K562 (cell line): ENCODE measurements around the gene CSPG5. TPM values are rescaled to one million over a fixed set of nuclear protein-coding genes. Genes with fewer than 3 reads are reported as not detected.

Experiments used
- ATAC-seq: fragments of 200-7000 bp; cut with Tn5 transposase; 3 replicates; pipeline ENCODE4 v1.9.1; 2020; ENCODE audit warnings: moderate library complexity
- BruUV-seq: library from RNA; stranded (reverse); fragments of 400-500 nt; replicated peaks from 2 replicates; lab custom pipeline; 2021; lab: Mats Ljungman, UMichigan
- CTCF ChIA-PET: fragments of 300-600 bp; formaldehyde crosslinking; extraction: SDS; loops from one replicate; lab custom pipeline; 2021; ENCODE audit warnings: low intra/inter-chr PET ratio; lab: Yijun Ruan, JAX
- POLR2A ChIA-PET: fragments of 300-600, 350-650 bp; sonication (Branson Sonifier 250); formaldehyde crosslinking; extraction: SDS; loops from one replicate; lab custom pipeline; 2021; ENCODE audit warnings: antibody characterized with exemption, inconsistent platforms; lab: Yijun Ruan, JAX
- DNase-seq, 4 experiments: peaks; one replicate each; pipeline versions ENCODE4 v3.0.0 to v3.0.0-alpha.2; 2011 to 2018; ENCODE audit warnings: low spot score in 3 of 4, mixed read lengths in 3 of 4; ENCODE audit errors: extremely low read depth in 1 of 4
- FAIRE-seq: peaks from 2 replicates; lab custom pipeline; 2011; peaks lifted over from hg19 to GRCh38; lab: Jason Lieb, UNC
- H2AFZ ChIP-seq: 2 replicates; pipeline ENCODE4 v1.6.0; 2011; ENCODE audit warnings: low read depth, low read length, control low read depth, inconsistent platforms
- H3K27ac ChIP-seq: fragments of 200-600 bp; 3 replicates; pipeline ENCODE4 v1.8.0; 2011; ENCODE audit warnings: low read depth, mild to moderate bottlenecking, control low read depth, inconsistent platforms, low read length, moderate library complexity, mixed read lengths; ENCODE audit errors: extremely low read depth
- H3K27me3 ChIP-seq, 2 experiments: fragments of 300-600 bp in 1 of 2; 2 replicates in 1 of 2; 3 replicates in 1 of 2; pipeline versions ENCODE4 v1.6.0 to v1.8.0; 2011; ENCODE audit warnings: inconsistent platforms in 2 of 2, low read length in 2 of 2, mild to moderate bottlenecking in 1 of 2, mixed read lengths in 1 of 2, moderate library complexity in 1 of 2; ENCODE audit not compliant: control insufficient read depth in 2 of 2, insufficient read depth in 2 of 2
- H3K36me3 ChIP-seq: fragments of 300-600 bp; 3 replicates; pipeline ENCODE4 v1.8.0; 2011; ENCODE audit warnings: mild to moderate bottlenecking, low read length, inconsistent platforms; ENCODE audit not compliant: control insufficient read depth, insufficient read depth
- H3K4me1 ChIP-seq, 2 experiments: fragments of 200-600 bp in 1 of 2; replicated peaks in 1 of 2; 2 replicates in 1 of 2; 3 replicates in 1 of 2; pipeline versions ENCODE4 v1.5.1 to v1.8.0; 2011; ENCODE audit warnings: inconsistent platforms in 2 of 2, low read length in 2 of 2, mild to moderate bottlenecking in 1 of 2, mixed read lengths in 1 of 2, moderate library complexity in 1 of 2; ENCODE audit not compliant: control insufficient read depth in 2 of 2, insufficient read depth in 2 of 2
- H3K4me2 ChIP-seq: 2 replicates; pipeline ENCODE4 v1.6.1; 2011; ENCODE audit warnings: low read length, control low read depth, inconsistent platforms, mixed read lengths; ENCODE audit not compliant: insufficient read depth
- H3K4me3 ChIP-seq: fragments of 200-600 bp; sonication (generic), shearing (Covaris generic); 2 replicates; pipeline ENCODE4 v1.5.1; 2016; ENCODE audit warnings: control low read depth, inconsistent platforms
- H3K79me2 ChIP-seq: fragments of 200-600 bp; 3 replicates; pipeline ENCODE4 v1.8.0; 2011; ENCODE audit warnings: low read length, inconsistent platforms; ENCODE audit not compliant: control insufficient read depth, insufficient read depth
- H3K9ac ChIP-seq, 2 experiments: 2 replicates each; pipeline versions ENCODE4 v1.6.0 to v1.6.1; 2011; ENCODE audit warnings: low read depth in 2 of 2, low read length in 2 of 2, control low read depth in 1 of 2, inconsistent platforms in 1 of 2, mild to moderate bottlenecking in 1 of 2, mixed read lengths in 1 of 2; ENCODE audit not compliant: insufficient read depth in 1 of 2
- H3K9me1 ChIP-seq: one replicate; pipeline ENCODE4 v1.6.0; 2011; ENCODE audit warnings: inconsistent platforms, mild to moderate bottlenecking, low read length, moderate library complexity; ENCODE audit not compliant: control insufficient read depth, insufficient read depth
- H3K9me3 ChIP-seq: replicated peaks from 2 replicates; pipeline ENCODE4 v1.5.1; 2011; ENCODE audit warnings: low read depth, low read length, inconsistent platforms; ENCODE audit not compliant: control insufficient read depth, insufficient read depth
- H4K20me1 ChIP-seq: replicated peaks from 2 replicates; pipeline ENCODE4 v1.6.1; 2011; ENCODE audit warnings: low read length, inconsistent platforms, mixed read lengths; ENCODE audit not compliant: control insufficient read depth, insufficient read depth
- ARID2 ChIP-seq: fragments of 450-650 bp; IDR thresholded peaks from 2 replicates; pipeline ENCODE4 v1.6.1; 2017; ENCODE audit warnings: antibody characterized with exemption, mild to moderate bottlenecking
- BHLHE40 ChIP-seq: IDR thresholded peaks from 2 replicates; pipeline ENCODE4 v1.6.1; 2011; ENCODE audit warnings: low read length, improper control_type of control experiment
- CEBPB ChIP-seq: fragments of 450-650 bp; IDR thresholded peaks from 2 replicates; pipeline ENCODE4 v1.6.1; 2016; ENCODE audit warnings: missing genetic modification characterization, missing compliant biosample characterization
- HDAC1 ChIP-seq, 2 experiments: fragments of 450-650 bp; IDR thresholded peaks; 2 replicates each; pipeline ENCODE4 v1.6.1; 2016 to 2017; ENCODE audit warnings: inconsistent platforms in 1 of 2, mild to moderate bottlenecking in 1 of 2, moderate library complexity in 1 of 2
- HDAC2 ChIP-seq: fragments of 450-650 bp; IDR thresholded peaks from 2 replicates; pipeline ENCODE4 v1.6.1; 2016; ENCODE audit warnings: mild to moderate bottlenecking
- PRMT5 ChIP-seq: sonication (generic); formaldehyde crosslinking; IDR thresholded peaks from 2 replicates; pipeline ENCODE4 v1.5.0; 2020; ENCODE audit warnings: missing genetic modification reagents
- TEAD4 ChIP-seq, 2 experiments: sonication (generic) in 1 of 2; formaldehyde crosslinking in 1 of 2; IDR thresholded peaks; 2 replicates each; pipeline versions ENCODE4 v1.6.1 to v1.8.0; 2012 to 2022; ENCODE audit warnings: borderline replicate concordance in 1 of 2, inconsistent platforms in 1 of 2, low read length in 1 of 2, mild to moderate bottlenecking in 1 of 2, missing genetic modification reagents in 1 of 2
- ZNF274 ChIP-seq: IDR thresholded peaks from 2 replicates; pipeline ENCODE4 v1.6.1; 2011; ENCODE audit warnings: low read depth, mild to moderate bottlenecking, low read length, moderate library complexity, borderline replicate concordance
- ZNF280A ChIP-seq: fragments of 450-650 bp; IDR thresholded peaks from 2 replicates; pipeline ENCODE4 v1.6.1; 2018; ENCODE audit warnings: mild to moderate bottlenecking, low read depth; ENCODE audit not compliant: partially characterized antibody
- WGBS: fragments of 100-300 bp; shearing (Covaris generic); methylation state at CpG from one replicate; pipeline ENCODE4 v1.1.6; 2016; ENCODE audit warnings: low coverage, mixed read lengths; ENCODE audit not compliant: insufficient coverage; ENCODE audit errors: missing lambda C conversion rate; 5-methylcytosine and 5-hydroxymethylcytosine counted together
- in situ Hi-C: fragments of 300-500 bp; cut with MboI; formaldehyde crosslinking; loops from 4 replicates; pipeline ENCODE4 v1.15.0; 2018; ENCODE audit warnings: inconsistent platforms, mixed read lengths
- intact Hi-C: fragments of 100-400 bp; cut with micrococcal nuclease; formaldehyde crosslinking; loops from 2 replicates; pipeline ENCODE4 v1.14.2; 2022
- polyA plus RNA-seq, 8 experiments: library from polyadenylated mRNA; depleted of rRNA in 4 of 8; stranded (reverse) in 5 of 8; unstranded in 3 of 8; fragments of >200 nt; fragmentation: Nextera tagmentation in 2 of 8; fragmentation: Illumina TruSeq in 1 of 8; extraction: Ambion mirVana in 2 of 8; extraction: Trizol in 1 of 8; gene quantifications; 2 replicates each; pipeline versions ENCODE4 v1.2.1 to v1.2.3, GENCODE V29; 2011 to 2014; ENCODE audit warnings: inconsistent platforms in 1 of 8, missing spikeins in 1 of 8
- total RNA-seq, 7 experiments: library from RNA; depleted of rRNA in 6 of 7; stranded (reverse); fragments of >200 nt in 6 of 7; fragmentation: Illumina TruSeq in 2 of 7; extraction: Trizol in 2 of 7; gene quantifications; 2 replicates each; pipeline versions ENCODE4 v1.2.1 to v1.2.3, GENCODE V29; 2011 to 2021; ENCODE audit warnings: low replicate concordance in 1 of 7

The CSPG5 gene
- total and polyA plus RNA-seq, 9 of the 15 experiments (the other 6 are each of a cell fraction or from before 2014, with no cell fraction given) = 0.06 to 3.3 (median 2.4) TPM

DNA sequence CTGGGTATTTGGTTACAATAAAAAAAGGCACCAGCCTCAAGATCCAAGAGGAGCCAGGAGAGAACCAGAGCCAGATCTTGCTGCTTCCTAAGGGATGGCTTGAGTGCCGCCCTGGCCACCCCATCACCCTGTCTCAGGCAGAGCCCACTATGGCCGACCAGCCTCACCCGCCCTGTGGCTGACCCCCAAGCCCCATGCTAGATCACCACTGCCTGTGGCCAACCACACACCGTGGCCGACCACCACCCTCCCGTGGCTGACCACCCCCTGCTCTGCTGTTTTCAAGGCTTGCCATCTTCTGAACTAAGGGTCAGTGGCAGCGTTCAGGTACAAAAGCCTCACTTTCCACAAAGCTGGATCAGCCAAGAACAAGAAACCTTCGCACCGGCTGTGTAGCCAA, 12.0 kb downstream of the CSPG5 start:
- DNase-seq (no peak), ATAC-seq (no peak), FAIRE-seq (no peak)
- Histone ChIP-seq H3K4me3 (no peak overlapping the region), H3K9me1 (no peaks in the 10 kb centered on the region), H4K20me1 (no peaks in the 10 kb centered on the region), H3K9ac (peak overlapping the region in 1 of 2 experiments; percentile 32; a peak in 2 of 4 replicates), H3K9me3 (no peaks in the 10 kb centered on the region), H2AFZ (no peak overlapping the region), H3K4me1 (peaks cover 9 to 10% of the 10 kb centered on the region in 2 experiments), H3K27me3 (no peaks in the 10 kb centered on the region), H3K27ac (no peak overlapping the region), H3K36me3 (no peaks in the 10 kb centered on the region), H3K79me2 (no peaks in the 10 kb centered on the region), H3K4me2 (no peak overlapping the region)
- POLR2A ChIA-PET = no interaction called here
- BruUV-seq = no TSS peak
- TF ChIP-seq TEAD4 (IDR thresholded peaks at IDR 0.05; ENCODE audit: low read length) (no peak), TEAD4 (CRISPR knock-in tag; IDR thresholded peaks at IDR 0.05; ENCODE audit: borderline replicate concordance) (0 out of 2 replicates have a peak, but pooled peaks have one; percentile 32), BHLHE40 (no peak), PRMT5 (CRISPR knock-in tag) (no peak)
- in situ Hi-C loops = no loop called here
- 57% methylated on average over 9 of the region's 9 CpGs for WGBS
- intact Hi-C loops = no loop called here
- CTCF ChIA-PET = no interaction called here

- H3K9me3 ChIP-seq = no peaks in the 10 kb centered on the region
- no peak for FAIRE-seq
- ATAC-seq = no peak; the same call in 2 of the 3 replicates
- no peak overlapping the region for H3K27ac ChIP-seq
- H3K9me1 ChIP-seq = no peaks in the 10 kb centered on the region
- H3K4me3 ChIP-seq = no peak overlapping the region
- H3K4me2 ChIP-seq = no peak overlapping the region
- H3K36me3 ChIP-seq = no peaks in the 10 kb centered on the region
- no peak overlapping the region for H2AFZ ChIP-seq
- no peaks in the 10 kb centered on the region for H4K20me1 ChIP-seq
- in situ Hi-C loops (no loop called here), intact Hi-C loops (no loop called here)
- BruUV-seq = no TSS peak
- WGBS = 51% methylated on average over 15 of the region's 19 CpGs
- POLR2A ChIA-PET = no interaction called here
- H3K27me3 ChIP-seq = no peaks in the 10 kb centered on the region
- DNase-seq = peak in 2 of 4 experiments; percentile 44 to 51
- no peaks in the 10 kb centered on the region for H3K79me2 ChIP-seq
- peaks cover 9 to 12% of the 10 kb centered on the region in 2 experiments for H3K4me1 ChIP-seq
- CTCF ChIA-PET = no interaction called here
- no peak for TF ChIP-seq ZNF280A
- TF ChIP-seq HDAC1 (IDR thresholded peaks at IDR 0.05) = no peak
- TF ChIP-seq ARID2 = no peak
- no peak for TF ChIP-seq HDAC2
- TF ChIP-seq ZNF274 = no peak
- TF ChIP-seq CEBPB (tag) = peak; percentile 54
- H3K9ac ChIP-seq = peak overlapping the region in 1 of 2 experiments; percentile 66; a peak in 1 of 4 replicates
These were observed 12.7 kb downstream of the CSPG5 start for GRCh38 chr3:47565734-47566550.
